Hepatocyte (in vitro differentiated cells): Measurements from ENCODE around the gene MEIS1. TPM values are rescaled to one million over a fixed set of nuclear protein-coding genes. Genes with fewer than 3 reads are reported as not detected.

Source experiments
- DNase-seq: peaks from one replicate; pipeline ENCODE4 v3.0.0-alpha.2; 2016; ENCODE audit warnings: low spot score
- H2AFZ ChIP-seq: fragments of 200-600 bp; sonication (generic); 2 replicates; pipeline ENCODE4 v1.6.0; 2016; ENCODE audit warnings: antibody characterized with exemption, mild to moderate bottlenecking
- H3K27ac ChIP-seq: fragments of 200-600 bp; sonication (generic); 2 replicates; pipeline ENCODE4 v1.5.1; 2016; ENCODE audit warnings: mild to moderate bottlenecking
- H3K27me3 ChIP-seq: fragments of 200-600 bp; sonication (generic); 2 replicates; pipeline ENCODE4 v1.6.1; 2016
- H3K36me3 ChIP-seq: fragments of 200-600 bp; sonication (generic); replicated peaks from 2 replicates; pipeline ENCODE4 v1.5.1; 2016; ENCODE audit warnings: low read depth; ENCODE audit not compliant: insufficient read depth
- H3K4me1 ChIP-seq: fragments of 200-600 bp; sonication (generic); 2 replicates; pipeline ENCODE4 v1.5.1; 2016; ENCODE audit warnings: mild to moderate bottlenecking, moderate library complexity; ENCODE audit not compliant: insufficient read depth
- H3K4me2 ChIP-seq: fragments of 200-600 bp; sonication (generic); 2 replicates; pipeline ENCODE4 v1.6.0; 2016
- H3K4me3 ChIP-seq: fragments of 200-600 bp; sonication (generic); 2 replicates; pipeline ENCODE4 v1.5.1; 2016; ENCODE audit warnings: mild to moderate bottlenecking
- H3K79me2 ChIP-seq: fragments of 200-600 bp; sonication (generic); 2 replicates; pipeline ENCODE4 v1.6.0; 2017; ENCODE audit warnings: mild to moderate bottlenecking
- H3K9me2 ChIP-seq: fragments of 200-600 bp; sonication (generic); replicated peaks from 2 replicates; pipeline ENCODE4 v1.6.0; 2017; ENCODE audit warnings: mild to moderate bottlenecking; ENCODE audit not compliant: insufficient read depth
- H3K9me3 ChIP-seq: fragments of 200-600 bp; sonication (generic); 2 replicates; pipeline ENCODE4 v1.5.1; 2016; ENCODE audit warnings: low read depth, mild to moderate bottlenecking
- H4K20me1 ChIP-seq: fragments of 200-600 bp; sonication (generic); 2 replicates; pipeline ENCODE4 v1.6.0; 2016; ENCODE audit warnings: mild to moderate bottlenecking; ENCODE audit not compliant: insufficient read depth, poor library complexity, severe bottlenecking
- CTCF ChIP-seq: fragments of 200-600 bp; sonication (generic); IDR thresholded peaks from 2 replicates; pipeline ENCODE4 v1.5.1; 2016; ENCODE audit warnings: antibody characterized with exemption, mild to moderate bottlenecking; ENCODE audit not compliant: poor library complexity
- EZH2 ChIP-seq: fragments of 200-600 bp; sonication (generic); IDR thresholded peaks from 2 replicates; pipeline ENCODE4 v1.6.1; 2016; ENCODE audit warnings: antibody characterized with exemption, mild to moderate bottlenecking, borderline replicate concordance
- EZH2phosphoT487 ChIP-seq: fragments of 200-600 bp; sonication (generic); IDR thresholded peaks from one replicate; pipeline ENCODE4 v1.6.1; 2018; ENCODE audit warnings: antibody characterized with exemption, mild to moderate bottlenecking, low read depth, moderate library complexity; ENCODE audit not compliant: unreplicated experiment, severe bottlenecking
- WGBS: methylation state at CpG from one replicate; pipeline ENCODE4 v1.1.6; 2016; ENCODE audit warnings: low lambda C conversion rate; ENCODE audit errors: missing lambda C conversion rate; 5-methylcytosine and 5-hydroxymethylcytosine counted together
- polyA plus RNA-seq: library from polyadenylated mRNA; unstranded; fragments of >200 nt; fragmentation: Nextera tagmentation; extraction: Ambion mirVana; gene quantifications from 2 replicates; pipeline ENCODE4 v1.2.1, GENCODE V29; 2016
- total RNA-seq: library from RNA; depleted of rRNA; stranded (reverse); fragments of >200 nt; gene quantifications from 2 replicates; pipeline ENCODE4 v1.2.3, GENCODE V29; 2014

MEIS1 gene
- total and polyA plus RNA-seq, 2 experiments from 2014 or later = 29.6 to 35.5 TPM

- Histone ChIP-seq H3K9me2 (no peaks in the 10 kb centered on the region), H2AFZ (peak overlapping the region; percentile 39), H3K27ac (peak overlapping the region; percentile 86), H3K27me3 (peaks cover 3% of the 10 kb centered on the region), H4K20me1 (no peaks in the 10 kb centered on the region), H3K9me3 (no peaks in the 10 kb centered on the region), H3K4me1 (peaks cover 4% of the 10 kb centered on the region), H3K36me3 (no peaks in the 10 kb centered on the region), H3K79me2 (peaks cover 14% of the 10 kb centered on the region), H3K4me2 (peak overlapping the region; percentile 87), H3K4me3 (peak overlapping the region; percentile 7)
- TF ChIP-seq EZH2phosphoT487 (no peak), EZH2 (no peak), CTCF (no peak)
- WGBS = 9% methylated on average over 37 of the region's 39 CpGs
- peak; percentile 40 for DNase-seq
Measured at GRCh38 chr2:66431846-66432587, 2.9 kb upstream of the MEIS1 start.

- peak overlapping the region; percentile 74 for H3K4me3 ChIP-seq
- no peaks in the 10 kb centered on the region for H3K36me3 ChIP-seq
- peaks cover 25% of the 10 kb centered on the region for H3K79me2 ChIP-seq
- H3K4me2 ChIP-seq = peak overlapping the region; percentile 87
- no peaks in the 10 kb centered on the region for H3K27me3 ChIP-seq
- 1% methylated on average over 41 of the region's 51 CpGs for WGBS
- H2AFZ ChIP-seq = peak overlapping the region; percentile 82
- H3K4me1 ChIP-seq = peaks cover 4% of the 10 kb centered on the region
- no peaks in the 10 kb centered on the region for H3K9me2 ChIP-seq
- no peaks in the 10 kb centered on the region for H3K9me3 ChIP-seq
- no peaks in the 10 kb centered on the region for H4K20me1 ChIP-seq
- peak overlapping the region; percentile 93 for H3K27ac ChIP-seq
- TF ChIP-seq EZH2 = no peak
- peak; percentile 95 for DNase-seq
Measured at GRCh38 chr2:66432801-66433694, 1.9 kb upstream of the MEIS1 start.

- Histone ChIP-seq H3K4me1 (peaks cover 4% of the 10 kb centered on the region), H4K20me1 (no peaks in the 10 kb centered on the region), H3K36me3 (no peaks in the 10 kb centered on the region), H3K9me2 (no peaks in the 10 kb centered on the region), H3K4me2 (peak overlapping the region; percentile 87), H2AFZ (peak overlapping the region; percentile 53), H3K9me3 (no peaks in the 10 kb centered on the region), H3K27ac (peak overlapping the region; percentile 93), H3K27me3 (no peaks in the 10 kb centered on the region), H3K4me3 (peak overlapping the region; percentile 57), H3K79me2 (peaks cover 30% of the 10 kb centered on the region)
- 0% methylated on average over 7 of the region's 7 CpGs for WGBS
- no peak for DNase-seq
- TF ChIP-seq EZH2phosphoT487 = no peak
- TF ChIP-seq CTCF = no peak
- TF ChIP-seq EZH2 = no peak
Measured at GRCh38 chr2:66433695-66433944, 1.3 kb upstream of the MEIS1 start.
